Keratinocyte (primary cell): ENCODE measurements around the gene ANKRD13A.

Source experiments
- EZH2 ChIP-seq: IDR thresholded peaks from one replicate; pipeline ENCODE4 v1.6.1; 2012; ENCODE audit warnings: inconsistent platforms, mild to moderate bottlenecking, low read length, moderate library complexity
- TF ChIP-seq, protein P1 (sequence below), 3 experiments: IDR thresholded peaks in 1 of 3; conservative IDR thresholded peaks in 1 of 3; optimal IDR thresholded peaks in 1 of 3; 2 replicates in 2 of 3; 3 replicates in 1 of 3; pipeline versions ENCODE3 to v1.5.1; 2011; ENCODE audit warnings: low read length in 3 of 3, mild to moderate bottlenecking in 3 of 3, moderate library complexity in 2 of 3, control low read depth in 1 of 3, inconsistent platforms in 1 of 3; ENCODE audit not compliant: insufficient read depth in 2 of 3; ENCODE audit errors: extremely low read depth in 1 of 3

DNA sequence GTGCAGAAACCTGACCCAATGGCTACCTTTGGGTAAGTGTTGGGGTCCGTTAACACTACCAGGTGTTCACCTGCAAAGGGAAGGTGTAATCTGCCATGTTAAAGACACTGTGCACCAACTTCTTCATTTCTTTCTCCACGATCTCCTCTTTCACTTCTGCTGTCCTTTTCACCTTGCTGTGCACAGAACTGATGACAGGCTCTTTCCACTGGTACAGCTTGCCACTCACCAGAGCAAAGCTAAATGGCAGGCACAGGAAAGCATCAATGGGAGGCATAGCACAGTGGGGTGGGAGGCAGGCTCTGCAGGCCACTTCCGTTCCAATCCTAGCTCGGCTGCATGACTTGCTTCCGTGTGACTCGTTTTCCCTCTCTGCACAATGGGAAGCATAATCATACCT, 51.7 kb downstream of the ANKRD13A start:
- TF ChIP-seq EZH2 = no peak
- TF ChIP-seq, protein P1, sequence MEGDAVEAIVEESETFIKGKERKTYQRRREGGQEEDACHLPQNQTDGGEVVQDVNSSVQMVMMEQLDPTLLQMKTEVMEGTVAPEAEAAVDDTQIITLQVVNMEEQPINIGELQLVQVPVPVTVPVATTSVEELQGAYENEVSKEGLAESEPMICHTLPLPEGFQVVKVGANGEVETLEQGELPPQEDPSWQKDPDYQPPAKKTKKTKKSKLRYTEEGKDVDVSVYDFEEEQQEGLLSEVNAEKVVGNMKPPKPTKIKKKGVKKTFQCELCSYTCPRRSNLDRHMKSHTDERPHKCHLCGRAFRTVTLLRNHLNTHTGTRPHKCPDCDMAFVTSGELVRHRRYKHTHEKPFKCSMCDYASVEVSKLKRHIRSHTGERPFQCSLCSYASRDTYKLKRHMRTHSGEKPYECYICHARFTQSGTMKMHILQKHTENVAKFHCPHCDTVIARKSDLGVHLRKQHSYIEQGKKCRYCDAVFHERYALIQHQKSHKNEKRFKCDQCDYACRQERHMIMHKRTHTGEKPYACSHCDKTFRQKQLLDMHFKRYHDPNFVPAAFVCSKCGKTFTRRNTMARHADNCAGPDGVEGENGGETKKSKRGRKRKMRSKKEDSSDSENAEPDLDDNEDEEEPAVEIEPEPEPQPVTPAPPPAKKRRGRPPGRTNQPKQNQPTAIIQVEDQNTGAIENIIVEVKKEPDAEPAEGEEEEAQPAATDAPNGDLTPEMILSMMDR (optimal IDR thresholded peaks at IDR 0.05 in 1 of 3, IDR thresholded peaks at IDR 0.05 in 1 of 3, conservative IDR thresholded peaks at IDR 0.05 in 1 of 3; ENCODE audit: extremely low read depth in 1 of 3, insufficient read depth in 2 of 3, low read length in 3 of 3) = no peak
